GM18517 (cell line): ENCODE data around the gene CD2AP.
"Not testable (repeated sequence)": the region's sequence is repeated elsewhere in the genome, so short reads cannot be mapped to it uniquely, and the experiment has no call there.

Experiments
- ATAC-seq: cut with Tn5 transposase; IDR thresholded peaks from one replicate; pipeline ENCODE4 v1.9.1; 2021; ENCODE audit warnings: mild to moderate bottlenecking, moderate library complexity; ENCODE audit not compliant: unreplicated experiment

Gene CD2AP

GRCh38 chr6:47553243-47553642 is 75.7 kb downstream of the CD2AP start:
- ATAC-seq = not testable (repeated sequence)

- not testable (repeated sequence) for ATAC-seq
These were observed 78.9 kb downstream of the CD2AP start for GRCh38 chr6:47556459-47556858.

- ATAC-seq = no peak
These were observed 85.6 kb downstream of the CD2AP start for GRCh38 chr6:47563162-47563561.

GRCh38 chr6:47566602-47567001 is 89.0 kb downstream of the CD2AP start:
- not testable (repeated sequence) for ATAC-seq

- ATAC-seq = no peak
These were observed 90.0 kb downstream of the CD2AP start for GRCh38 chr6:47567586-47567985.

- ATAC-seq = no peak
These were observed 93.9 kb downstream of the CD2AP start for GRCh38 chr6:47571488-47571887.

- no peak for ATAC-seq
These were observed 95.5 kb downstream of the CD2AP start for GRCh38 chr6:47573109-47573508.

- ATAC-seq = no peak
These were observed 97.2 kb downstream of the CD2AP start for GRCh38 chr6:47574789-47575188.

- ATAC-seq = no peak
These were observed 101.5 kb downstream of the CD2AP start for GRCh38 chr6:47579040-47579439.

- ATAC-seq = peak; percentile 70
These were observed 104.0 kb downstream of the CD2AP start for GRCh38 chr6:47581591-47581990.

DNA sequence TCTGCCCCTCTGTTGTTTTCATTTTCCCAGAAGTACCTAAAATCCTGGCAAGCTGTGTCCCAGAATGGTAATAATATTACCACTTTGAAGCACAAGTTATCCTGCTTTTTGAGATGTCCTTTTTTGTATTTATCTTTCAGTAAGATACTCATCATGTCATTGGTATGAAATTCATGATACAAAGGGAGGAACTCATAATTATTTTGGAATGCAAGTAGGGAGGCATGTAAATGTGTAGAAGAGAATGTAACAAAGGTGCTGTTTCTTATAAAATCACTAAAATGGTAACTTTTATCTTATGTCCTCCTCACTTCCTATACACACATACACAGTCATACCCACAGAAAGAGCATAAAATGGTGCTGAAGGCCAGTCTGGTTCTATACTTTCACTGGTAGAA is 109.9 kb downstream of the CD2AP start:
- no peak for ATAC-seq

DNA sequence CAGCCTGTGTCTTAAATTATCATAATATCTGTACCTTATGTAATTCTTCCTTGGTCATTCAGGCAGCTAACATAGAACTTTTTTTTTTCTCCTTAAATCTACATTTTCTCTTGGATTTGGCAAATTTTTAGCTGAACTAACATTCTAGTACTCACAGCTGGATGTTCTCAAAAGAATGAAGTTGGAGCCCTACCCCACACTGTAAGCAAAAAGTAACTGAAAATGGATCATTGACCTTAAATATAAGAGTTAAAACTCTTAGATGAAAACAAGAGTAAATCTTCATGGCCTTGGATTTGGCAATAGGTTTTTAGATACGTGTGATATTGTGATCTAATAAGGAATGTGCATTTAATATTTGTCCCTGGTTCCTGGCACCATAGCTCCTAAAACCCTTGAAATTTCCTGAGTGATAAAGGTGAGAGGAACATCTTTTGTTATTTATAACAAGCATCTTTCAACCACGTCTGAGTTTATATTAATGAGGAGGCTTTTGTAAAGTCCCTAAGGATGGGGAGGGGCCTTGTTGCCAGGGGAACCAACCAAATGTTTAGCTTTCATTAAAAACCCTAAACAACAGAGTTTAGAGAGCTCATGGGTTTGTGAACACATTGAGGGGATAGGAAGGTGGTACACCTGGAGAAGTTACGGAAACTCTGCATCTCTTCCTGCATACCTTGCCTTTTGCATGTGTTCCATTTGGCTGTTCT is 114.7 kb downstream of the CD2AP start:
- ATAC-seq = no peak

DNA sequence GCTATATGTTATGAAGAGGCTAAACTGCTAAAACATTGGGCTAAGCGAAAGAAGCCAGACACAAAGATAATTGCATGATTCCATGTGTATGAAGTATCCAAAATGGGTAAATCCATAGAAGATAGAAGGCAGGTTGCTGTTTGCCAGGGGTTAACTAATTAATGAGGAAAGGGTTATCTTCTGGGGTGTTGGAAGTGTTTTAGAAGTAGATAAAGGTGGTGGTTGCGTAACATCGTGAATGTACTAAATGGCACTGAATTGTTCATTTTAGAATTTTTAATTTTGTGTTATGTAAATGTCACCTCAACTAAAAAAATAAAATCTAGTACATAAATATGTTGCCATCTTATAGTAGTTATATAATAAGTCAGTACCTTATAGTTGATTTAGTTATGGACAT is 116.4 kb downstream of the CD2AP start:
- no peak for ATAC-seq

- no peak for ATAC-seq
These were observed 118.2 kb downstream of the CD2AP start for GRCh38 chr6:47595785-47596184.

- no peak for ATAC-seq
These were observed 120.8 kb downstream of the CD2AP start for GRCh38 chr6:47598367-47598766.

DNA sequence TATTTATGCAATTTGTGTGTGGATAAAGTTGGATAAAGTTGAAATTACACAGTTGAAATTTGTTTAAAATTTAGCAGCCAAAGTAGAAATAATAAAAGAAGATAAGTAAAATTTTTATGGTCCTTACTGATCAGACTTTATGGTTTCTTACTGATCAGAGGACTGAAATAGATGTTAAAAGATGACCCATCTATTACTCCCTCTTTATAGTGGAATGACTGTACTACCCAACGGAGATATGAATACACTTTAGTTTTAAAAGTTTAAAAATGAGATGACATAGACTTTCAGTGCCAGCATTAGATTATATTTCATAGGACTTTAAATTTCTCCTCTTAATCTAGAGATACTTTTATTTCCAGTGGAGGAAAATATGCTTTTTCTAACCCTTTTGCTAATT is 121.9 kb downstream of the CD2AP start:
- no peak for ATAC-seq

GRCh38 chr6:47603227-47603626 is 125.6 kb downstream of the CD2AP start:
- no peak for ATAC-seq

DNA sequence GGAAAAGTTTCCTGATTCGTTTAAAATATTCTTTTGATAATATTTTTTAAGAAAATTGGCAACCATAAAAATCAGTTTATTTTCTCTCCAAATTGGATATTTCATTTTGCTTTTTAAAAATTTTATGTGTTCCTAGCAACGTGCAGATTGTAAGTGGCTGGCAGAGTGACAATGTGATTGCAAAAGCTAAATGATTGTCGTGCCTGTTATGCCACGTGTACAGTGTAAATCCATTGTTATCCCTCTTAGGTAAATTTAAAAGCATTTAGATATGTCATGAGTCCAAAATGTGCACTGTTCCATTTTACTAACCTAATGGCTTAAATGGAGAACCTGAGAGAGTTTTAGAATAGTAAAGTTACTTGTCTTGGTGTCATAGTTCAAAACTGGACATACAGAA is 126.4 kb downstream of the CD2AP start:
- no peak for ATAC-seq

GRCh38 chr6:47621838-47622449 is 144.4 kb downstream of the CD2AP start:
- ATAC-seq = no peak

DNA sequence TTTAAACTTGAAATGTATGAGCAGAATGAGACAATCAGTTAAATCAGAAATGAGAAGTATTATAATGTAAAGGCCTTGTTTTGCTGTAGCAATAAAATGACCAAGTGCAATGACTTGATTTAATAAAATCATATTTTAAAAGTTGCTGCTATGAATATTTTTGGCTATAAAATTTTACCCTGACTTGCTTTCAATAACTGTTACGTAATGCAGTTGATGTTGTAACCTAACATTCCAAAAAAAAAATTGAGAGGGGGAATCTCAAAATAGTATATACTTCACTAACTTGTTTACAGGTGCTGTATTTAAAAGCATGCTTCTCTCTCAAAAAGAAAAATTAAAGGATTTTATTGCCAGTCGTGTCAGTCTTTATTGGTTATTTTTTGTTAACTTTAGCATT is 149.2 kb downstream of the CD2AP start:
- ATAC-seq = no peak

- no peak for ATAC-seq
These were observed 151.1 kb downstream of the CD2AP start for GRCh38 chr6:47628448-47629272.

- no peak for ATAC-seq
These were observed 152.4 kb downstream of the CD2AP start for GRCh38 chr6:47629954-47630353.
